HepG2 (cell line): ENCODE results near the gene FAM120B. TPM values are rescaled to one million over a fixed set of nuclear protein-coding genes. Genes with fewer than 3 reads are reported as not detected.

ENCODE experiments used
- ATAC-seq: fragments of 200-7000 bp; cut with Tn5 transposase; 3 replicates; pipeline ENCODE4 v1.9.1; 2020; ENCODE audit warnings: mild to moderate bottlenecking, moderate library complexity
- BruUV-seq: library from RNA; stranded (reverse); fragments of 400-500 nt; replicated peaks from 2 replicates; lab custom pipeline; 2021; lab: Mats Ljungman, UMichigan
- CTCF ChIA-PET: fragments of 300-600 bp; formaldehyde crosslinking; extraction: SDS; loops from one replicate; lab custom pipeline; 2021; ENCODE audit warnings: low total read pairs, inconsistent platforms, low intra/inter-chr PET ratio; lab: Yijun Ruan, JAX
- POLR2A ChIA-PET: fragments of 350-600 bp; sonication (Branson Sonifier 250); formaldehyde crosslinking; loops from one replicate; lab custom pipeline; 2020; ENCODE audit warnings: antibody characterized with exemption, inconsistent platforms; lab: Yijun Ruan, JAX
- DNase-seq: peaks from one replicate; pipeline ENCODE4 v3.0.0-alpha.2; 2015; ENCODE audit warnings: low spot score
- FAIRE-seq: peaks from 3 replicates; lab custom pipeline; 2011; peaks lifted over from hg19 to GRCh38; lab: Jason Lieb, UNC
- H2AFZ ChIP-seq: one replicate; pipeline ENCODE4 v1.6.1; 2011; ENCODE audit warnings: low read length, inconsistent platforms
- H3K27ac ChIP-seq: fragments of 300-600 bp; 3 replicates; pipeline ENCODE4 v1.8.0; 2011; ENCODE audit warnings: mixed run types, mild to moderate bottlenecking, mixed read lengths, low read length, inconsistent platforms; ENCODE audit not compliant: insufficient read depth; ENCODE audit errors: extremely low read length
- H3K27me3 ChIP-seq, 2 experiments: fragments of 200-600 bp in 1 of 2; 2 replicates in 1 of 2; 3 replicates in 1 of 2; pipeline versions ENCODE4 v1.6.0 to v1.8.0; 2011; ENCODE audit warnings: low read length in 2 of 2, mild to moderate bottlenecking in 2 of 2, moderate library complexity in 2 of 2, inconsistent platforms in 1 of 2; ENCODE audit not compliant: insufficient read depth in 2 of 2, control insufficient read depth in 1 of 2
- H3K36me3 ChIP-seq, 2 experiments: fragments of 200-600 bp in 1 of 2; replicated peaks in 1 of 2; 2 replicates in 1 of 2; 3 replicates in 1 of 2; pipeline versions ENCODE4 v1.5.1 to v1.8.0; 2011; ENCODE audit warnings: low read length in 2 of 2, inconsistent platforms in 1 of 2; ENCODE audit not compliant: insufficient read depth in 2 of 2, control insufficient read depth in 1 of 2
- H3K4me1 ChIP-seq: 2 replicates; pipeline ENCODE4 v1.5.1; 2012; ENCODE audit warnings: low read length, inconsistent platforms; ENCODE audit not compliant: insufficient read depth
- H3K4me2 ChIP-seq: 2 replicates; pipeline ENCODE4 v1.6.0; 2011; ENCODE audit warnings: low read depth, low read length, inconsistent platforms
- H3K4me3 ChIP-seq, 3 experiments: fragments of 200-600 bp in 1 of 3; sonication (generic), shearing (Covaris generic) in 1 of 3; replicated peaks in 1 of 3; 2 replicates each; pipeline ENCODE4 v1.5.1; 2011 to 2016; ENCODE audit warnings: low read length in 3 of 3, inconsistent platforms in 2 of 3, low read depth in 2 of 3, mild to moderate bottlenecking in 2 of 3, control low read depth in 1 of 3, mixed read lengths in 1 of 3; ENCODE audit not compliant: insufficient read depth in 1 of 3
- H3K79me2 ChIP-seq: one replicate; pipeline ENCODE4 v1.6.1; 2011; ENCODE audit warnings: low read length, inconsistent platforms; ENCODE audit not compliant: insufficient read depth
- H3K9ac ChIP-seq: 2 replicates; pipeline ENCODE4 v1.6.0; 2011; ENCODE audit warnings: mild to moderate bottlenecking, low read depth, low read length, inconsistent platforms; ENCODE audit not compliant: insufficient read depth
- H3K9me3 ChIP-seq: 2 replicates; pipeline ENCODE4 v1.5.1; 2012; ENCODE audit warnings: mild to moderate bottlenecking, low read length
- H4K20me1 ChIP-seq: 2 replicates; pipeline ENCODE4 v1.6.0; 2011; ENCODE audit warnings: inconsistent platforms, mild to moderate bottlenecking, low read length, moderate library complexity; ENCODE audit not compliant: insufficient read depth
- ARID3A ChIP-seq: IDR thresholded peaks from 2 replicates; pipeline ENCODE4 v1.6.1; 2012; ENCODE audit warnings: low read depth, low read length, improper control_type of control experiment
- BATF2 ChIP-seq: sonication (generic); formaldehyde crosslinking; IDR thresholded peaks from 2 replicates; pipeline ENCODE4 v1.8.0; 2022; ENCODE audit warnings: mild to moderate bottlenecking, missing genetic modification reagents, moderate library complexity
- EZH2 ChIP-seq: conservative IDR thresholded peaks from 2 replicates; pipeline ENCODE4 v1.6.1; 2012; ENCODE audit warnings: mild to moderate bottlenecking, low read depth, low read length, moderate library complexity
- HNF4A ChIP-seq: sonication (generic); formaldehyde crosslinking; IDR thresholded peaks from 2 replicates; pipeline ENCODE4 v1.4.0; 2020; ENCODE audit warnings: missing genetic modification reagents
- KAT7 ChIP-seq: IDR thresholded peaks from 2 replicates; pipeline ENCODE4 v1.6.1; 2018; ENCODE audit warnings: borderline replicate concordance, missing compliant biosample characterization
- KDM2A ChIP-seq: sonication (generic); formaldehyde crosslinking; IDR thresholded peaks from 2 replicates; pipeline ENCODE4 v1.4.0; 2020; ENCODE audit warnings: low read depth, missing genetic modification reagents, borderline replicate concordance
- MED8 ChIP-seq: sonication (generic); formaldehyde crosslinking; IDR thresholded peaks from 2 replicates; pipeline ENCODE4 v1.8.1; 2023; ENCODE audit warnings: mild to moderate bottlenecking, missing genetic modification reagents; ENCODE audit not compliant: insufficient replicate concordance
- MEIS1 ChIP-seq: sonication (generic); formaldehyde crosslinking; IDR thresholded peaks from 2 replicates; pipeline ENCODE4 v1.9.0; 2021; ENCODE audit warnings: mild to moderate bottlenecking, missing genetic modification reagents, moderate library complexity, borderline replicate concordance
- MTF2 ChIP-seq: sonication (generic); formaldehyde crosslinking; IDR thresholded peaks from 2 replicates; pipeline ENCODE4 v1.5.0; 2020; ENCODE audit warnings: missing genetic modification reagents, borderline replicate concordance
- MYNN ChIP-seq: sonication (generic); formaldehyde crosslinking; IDR thresholded peaks from 2 replicates; pipeline ENCODE4 v1.4.0; 2020; ENCODE audit warnings: mild to moderate bottlenecking, low read depth, missing genetic modification reagents
- NKX3-1 ChIP-seq: sonication (generic); formaldehyde crosslinking; IDR thresholded peaks from 2 replicates; pipeline ENCODE4 v1.5.0; 2020; ENCODE audit warnings: missing genetic modification reagents
- RNF2 ChIP-seq: fragments of 450-650 bp; conservative IDR thresholded peaks from 2 replicates; pipeline ENCODE4 v1.6.1; 2016; ENCODE audit warnings: low read depth
- TFAP4 ChIP-seq: sonication (generic); IDR thresholded peaks from 2 replicates; pipeline ENCODE4 v1.6.1; 2016; ENCODE audit warnings: low read depth, borderline replicate concordance
- ZBTB20 ChIP-seq: sonication (generic); formaldehyde crosslinking; IDR thresholded peaks from 2 replicates; pipeline ENCODE4 v1.8.1; 2023; ENCODE audit warnings: missing genetic modification reagents, low read depth, mild to moderate bottlenecking, borderline replicate concordance
- ZBTB7B ChIP-seq: sonication (generic); formaldehyde crosslinking; IDR thresholded peaks from 2 replicates; pipeline ENCODE4 v1.4.0; 2020; ENCODE audit warnings: missing genetic modification reagents
- ZNF484 ChIP-seq: sonication (generic); formaldehyde crosslinking; IDR thresholded peaks from 2 replicates; pipeline ENCODE4 v1.5.1; 2020; ENCODE audit warnings: mild to moderate bottlenecking, low read depth, missing genetic modification reagents, borderline replicate concordance
- ZNF597 ChIP-seq: sonication (generic); formaldehyde crosslinking; IDR thresholded peaks from 2 replicates; pipeline ENCODE4 v1.5.0; 2020; ENCODE audit warnings: missing genetic modification reagents
- ZNF614 ChIP-seq: IDR thresholded peaks from 2 replicates; pipeline ENCODE4 v1.6.1; 2018; ENCODE audit warnings: missing biosample characterization, missing genetic modification reagents, inconsistent platforms, borderline replicate concordance
- ZNF678 ChIP-seq: sonication (generic); formaldehyde crosslinking; IDR thresholded peaks from 2 replicates; pipeline ENCODE4 v1.4.0; 2020; ENCODE audit warnings: mild to moderate bottlenecking, missing genetic modification reagents
- ZNF800 ChIP-seq: sonication (generic); formaldehyde crosslinking; IDR thresholded peaks from 2 replicates; pipeline ENCODE4 v1.4.0; 2020; ENCODE audit warnings: missing genetic modification reagents
- WGBS: methylation state at CpG from one replicate; pipeline ENCODE4 v1.1.6; 2017; ENCODE audit warnings: low lambda C conversion rate; 5-methylcytosine and 5-hydroxymethylcytosine counted together
- in situ Hi-C: cut with HindIII; loops from 2 replicates; pipeline ENCODE4 v1.10.0; 2017; ENCODE audit warnings: low pct_unique_long_range_greater_than_20kb; ENCODE audit not compliant: extremely low pct_ligation_motif_present
- intact Hi-C: fragments of 100-400 bp; cut with micrococcal nuclease; formaldehyde crosslinking; loops from one replicate; pipeline ENCODE4 v1.10.0; 2022; ENCODE audit not compliant: unreplicated experiment
- polyA plus RNA-seq, 8 experiments: library from polyadenylated mRNA; depleted of rRNA in 3 of 8; stranded (reverse) in 7 of 8; unstranded in 1 of 8; fragments of >200 nt; fragmentation: Illumina TruSeq in 4 of 8; extraction: Trizol in 4 of 8; gene quantifications; 2 replicates each; pipeline versions ENCODE4 v1.2.1 to v1.2.3, GENCODE V29; 2011 to 2016; ENCODE audit warnings: low read depth in 4 of 8, missing spikeins in 1 of 8, mixed read lengths in 1 of 8; ENCODE audit not compliant: insufficient read depth in 1 of 8
- total RNA-seq, 5 experiments: library from RNA; depleted of rRNA; stranded (reverse); fragments of >200 nt; fragmentation: Illumina TruSeq; extraction: Trizol; gene quantifications; 2 replicates each; pipeline ENCODE4 v1.2.3, GENCODE V29; 2016; ENCODE audit warnings: low read depth in 1 of 5

Gene FAM120B
- total and polyA plus RNA-seq, 2 of the 13 experiments (the other 11 are each of a cell fraction or from before 2014, with no cell fraction given): 9.2 to 10.7 TPM

- no peak for TF ChIP-seq ARID3A
- no peak for TF ChIP-seq EZH2
- TF ChIP-seq ZNF614: no peak
- no peak for TF ChIP-seq ZBTB7B (CRISPR knock-in tag)
- TF ChIP-seq ZNF678 (CRISPR knock-in tag): no peak
- no peak for TF ChIP-seq MYNN
- no peak for TF ChIP-seq MTF2 (CRISPR knock-in tag)
- TF ChIP-seq ZBTB20: no peak
- no peak for TF ChIP-seq KAT7 (CRISPR knock-in tag)
- no peak for TF ChIP-seq TFAP4
These were observed 10.5 kb downstream of the FAM120B start (continued) for GRCh38 chr6:170317076-170317475.

GRCh38 chr6:170317718-170318117, 11.2 kb downstream of the FAM120B start:
- H3K9me3 ChIP-seq: no peaks in the 10 kb centered on the region
- no peaks in the 10 kb centered on the region for H4K20me1 ChIP-seq
- no peaks in the 10 kb centered on the region for H3K4me1 ChIP-seq
- TF ChIP-seq BATF2 (CRISPR knock-in tag) (no peak), ZNF484 (no peak), HNF4A (CRISPR knock-in tag) (no peak), MED8 (CRISPR knock-in tag) (no peak), KDM2A (CRISPR knock-in tag) (no peak), ZNF800 (no peak), RNF2 (no peak), MEIS1 (CRISPR knock-in tag) (no peak), NKX3-1 (CRISPR knock-in tag) (no peak), ZNF597 (CRISPR knock-in tag) (no peak)
- no peak overlapping the region for H2AFZ ChIP-seq
- intact Hi-C loops (no loop called here), in situ Hi-C loops (no loop called here)
- H3K4me2 ChIP-seq: no peak overlapping the region
- DNase-seq: no peak
- H3K9ac ChIP-seq: no peak overlapping the region
- ATAC-seq: no peak
- BruUV-seq: no TSS peak
- H3K4me3 ChIP-seq: no peak overlapping the region
- H3K36me3 ChIP-seq: peaks cover 10 to 18% of the 10 kb centered on the region in 2 experiments
- 97% methylated on average over 5 of the region's 5 CpGs for WGBS
- POLR2A ChIA-PET: no interaction called here
- CTCF ChIA-PET: no interaction called here
- no peak for FAIRE-seq
- H3K79me2 ChIP-seq: peaks cover 20% of the 10 kb centered on the region
- H3K27ac ChIP-seq: no peak overlapping the region
- no peaks in the 10 kb centered on the region for H3K27me3 ChIP-seq
